Naive thymus-derived CD4-positive, alpha-beta T cell (primary cell): Measurements from ENCODE around the gene AATK. TPM values are rescaled to one million over a fixed set of nuclear protein-coding genes. Genes with fewer than 3 reads are reported as not detected.

Experiments used
- ATAC-seq: fragments of 150-1000 bp; cut with Tn5 transposase; 2 replicates; pipeline ENCODE4 v1.10.0; 2021; ENCODE audit warnings: mild to moderate bottlenecking, moderate library complexity
- CTCF ChIA-PET: fragments of 350-600 bp; sonication (Branson Sonifier 250); formaldehyde crosslinking; loops from one replicate; lab custom pipeline; 2021; ENCODE audit warnings: antibody characterized with exemption; lab: Charles Lee
- POLR2A ChIA-PET: fragments of 350-600 bp; sonication (Branson Sonifier 250); formaldehyde crosslinking; loops from one replicate; lab custom pipeline; 2021; ENCODE audit warnings: antibody characterized with exemption, inconsistent platforms; lab: Charles Lee
- DNase-seq, 9 donors: peaks; one replicate each; pipeline versions ENCODE4 v3.0.0 to v3.0.0-alpha.2; 2020 to 2022; ENCODE audit warnings: mixed read lengths in 1 of 9
- H3K27ac ChIP-seq: one replicate; pipeline ENCODE4 v1.7.0; 2013; ENCODE audit warnings: mild to moderate bottlenecking, low read depth, low read length, moderate library complexity
- H3K27me3 ChIP-seq, 2 donors: one replicate each; pipeline ENCODE4 v1.7.0; 2013; ENCODE audit warnings: low read length in 2 of 2, mild to moderate bottlenecking in 2 of 2, moderate library complexity in 2 of 2; ENCODE audit not compliant: control insufficient read depth in 2 of 2, insufficient read depth in 2 of 2
- H3K36me3 ChIP-seq, 3 experiments: 1 replicate in 2 of 3; 2 replicates in 1 of 3; pipeline ENCODE4 v1.7.0; 2013; ENCODE audit warnings: low read length in 3 of 3, mild to moderate bottlenecking in 3 of 3, moderate library complexity in 1 of 3; ENCODE audit not compliant: insufficient read depth in 3 of 3, control insufficient read depth in 2 of 3
- H3K4me1 ChIP-seq, 2 donors: one replicate each; pipeline ENCODE4 v1.7.0; 2013; ENCODE audit warnings: low read length in 2 of 2, mild to moderate bottlenecking in 2 of 2, moderate library complexity in 1 of 2; ENCODE audit not compliant: control insufficient read depth in 2 of 2, insufficient read depth in 2 of 2
- H3K4me3 ChIP-seq: 2 replicates; pipeline ENCODE4 v1.7.0; 2013; ENCODE audit warnings: mild to moderate bottlenecking, low read length
- H3K9me3 ChIP-seq, 3 experiments: 1 replicate in 2 of 3; 2 replicates in 1 of 3; pipeline ENCODE4 v1.7.0; 2013; ENCODE audit warnings: low read length in 3 of 3; ENCODE audit not compliant: control insufficient read depth in 2 of 3
- H3K27ac Mint-ChIP-seq, 9 donors: one replicate each; pipeline ENCODE4 v1.8.0; 2020 to 2022; ENCODE audit warnings: mixed read lengths in 9 of 9, mild to moderate bottlenecking in 8 of 9, moderate library complexity in 5 of 9, inconsistent platforms in 2 of 9
- H3K27me3 Mint-ChIP-seq, 5 donors: one replicate each; pipeline ENCODE4 v1.8.0; 2021 to 2022; ENCODE audit warnings: mixed read lengths in 5 of 5, mild to moderate bottlenecking in 1 of 5
- H3K36me3 Mint-ChIP-seq, 5 donors: one replicate each; pipeline ENCODE4 v1.8.0; 2020 to 2022; ENCODE audit warnings: mixed read lengths in 5 of 5, mild to moderate bottlenecking in 3 of 5, inconsistent platforms in 1 of 5
- H3K4me1 Mint-ChIP-seq, 7 donors: one replicate each; pipeline ENCODE4 v1.8.0; 2020 to 2022; ENCODE audit warnings: mixed read lengths in 7 of 7, mild to moderate bottlenecking in 3 of 7, inconsistent platforms in 1 of 7
- H3K4me3 Mint-ChIP-seq, 10 donors: one replicate each; pipeline ENCODE4 v1.8.0; 2020 to 2022; ENCODE audit warnings: mild to moderate bottlenecking in 10 of 10, mixed read lengths in 10 of 10, moderate library complexity in 6 of 10, inconsistent platforms in 2 of 10
- H3K9me3 Mint-ChIP-seq, 11 donors: one replicate each; pipeline ENCODE4 v1.8.0; 2020 to 2022; ENCODE audit warnings: mixed read lengths in 11 of 11, mild to moderate bottlenecking in 4 of 11, inconsistent platforms in 1 of 11, moderate library complexity in 1 of 11
- intact Hi-C, 2 donors: fragments of 100-400 bp; cut with micrococcal nuclease; formaldehyde crosslinking; loops; one replicate each; pipeline ENCODE4 v1.15.1; 2023
- polyA plus RNA-seq, 2 donors: library from polyadenylated mRNA; unstranded; fragments of 300-500 nt; fragmentation: Illumina TruSeq; gene quantifications; one replicate each; pipeline ENCODE4 v1.2.3, GENCODE V29; 2021
- total RNA-seq, 6 experiments: library from RNA in 5 of 6; stranded (reverse) in 5 of 6; gene quantifications; 1 replicate in 5 of 6; 2 replicates in 1 of 6; pipeline ENCODE4 v1.2.3 and lab custom pipeline; 2021 to 2026

AATK gene
- total and polyA plus RNA-seq, 7 experiments from 2014 or later: 0.46 to 10.4 (median 1.4) TPM; not detected in 2

DNA sequence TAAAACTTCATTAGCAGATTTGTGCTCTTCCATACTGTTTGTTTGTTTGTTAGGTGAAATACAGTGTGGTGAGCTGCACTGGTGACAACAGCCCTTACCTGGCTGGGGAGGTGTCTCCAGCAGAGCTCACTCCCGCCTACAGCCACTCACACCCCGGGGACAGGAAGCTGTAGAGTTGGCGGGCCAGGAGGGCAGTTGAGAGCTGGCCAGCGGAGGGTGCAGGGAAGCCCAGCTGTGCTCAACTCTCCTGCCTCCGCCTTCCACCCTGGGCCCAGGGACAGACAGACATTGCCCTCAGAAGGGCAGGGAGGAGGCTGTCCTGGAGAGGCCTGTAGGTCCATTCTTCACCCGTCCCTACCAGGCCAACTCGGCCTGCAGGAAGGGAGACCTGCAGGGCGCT lies 49.3 kb downstream of the AATK start:
- Mint-ChIP-seq H3K27me3 (no peaks in the 10 kb centered on the region), H3K27ac (no peak overlapping the region), H3K9me3 (no peaks in the 10 kb centered on the region), H3K36me3 (no peaks in the 10 kb centered on the region), H3K4me3 (no peak overlapping the region), H3K4me1 (peaks cover 0 to 4% (median 0%) of the 10 kb centered on the region in 7 donors)
- no peak for DNase-seq
- Histone ChIP-seq H3K36me3 (no peaks in the 10 kb centered on the region), H3K4me3 (no peak overlapping the region), H3K27me3 (no peaks in the 10 kb centered on the region), H3K9me3 (no peaks in the 10 kb centered on the region), H3K27ac (no peak overlapping the region), H3K4me1 (no peaks in the 10 kb centered on the region)
- CTCF ChIA-PET: interaction anchor here (1.1 kb wide), 1 partner anchor 15 kb away, joined by 3 read pairs; no protein-coding TSS in a partner anchor
- intact Hi-C loops: no loop called here
- POLR2A ChIA-PET: no interaction called here
- no peak for ATAC-seq

DNA sequence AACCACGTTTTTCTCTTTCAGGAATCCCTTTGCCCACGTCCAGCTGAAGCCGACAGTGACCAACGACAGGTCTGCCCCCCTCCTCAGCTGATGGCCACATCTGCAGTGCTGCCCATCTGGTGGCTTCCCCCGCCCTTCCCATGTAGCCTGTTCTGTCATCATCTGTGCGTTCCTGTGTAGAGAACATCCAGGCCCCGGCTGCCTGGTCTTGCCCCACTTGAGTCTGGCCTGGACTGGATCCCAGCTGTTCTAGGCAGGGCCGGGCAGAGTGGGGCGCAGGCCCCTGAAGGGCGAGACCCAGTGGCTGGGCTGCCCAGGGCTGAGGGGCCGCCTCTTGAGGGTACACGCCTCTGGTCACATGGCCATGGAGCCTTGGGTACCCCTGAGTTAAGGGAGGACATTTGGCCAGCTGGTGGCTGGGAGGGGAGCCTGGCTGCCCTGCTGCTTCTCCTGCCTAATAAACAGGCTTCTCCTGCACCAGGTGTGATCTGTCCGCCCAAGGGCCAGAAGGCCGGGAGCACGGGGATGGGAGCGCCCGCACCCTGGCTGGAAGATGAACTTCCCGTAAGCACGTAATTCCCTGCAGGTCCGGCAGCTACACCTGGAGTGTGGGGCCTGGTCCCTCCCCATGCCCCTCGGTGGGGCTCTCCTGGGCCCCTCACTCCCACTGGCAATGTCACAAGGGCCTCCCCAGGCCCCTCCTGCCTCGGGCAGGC lies 50.1 kb downstream of the AATK start:
- Mint-ChIP-seq H3K27me3 (no peaks in the 10 kb centered on the region), H3K4me1 (peaks cover 0 to 4% (median 0%) of the 10 kb centered on the region in 7 donors), H3K27ac (no peak overlapping the region), H3K36me3 (no peaks in the 10 kb centered on the region), H3K9me3 (no peaks in the 10 kb centered on the region), H3K4me3 (no peak overlapping the region)
- ChIA-PET POLR2A (no interaction called here), CTCF (no interaction called here)
- intact Hi-C loops: no loop called here
- Histone ChIP-seq H3K4me1 (no peaks in the 10 kb centered on the region), H3K36me3 (no peaks in the 10 kb centered on the region), H3K27ac (no peak overlapping the region), H3K4me3 (no peak overlapping the region), H3K9me3 (no peaks in the 10 kb centered on the region), H3K27me3 (no peaks in the 10 kb centered on the region)
- no peak for ATAC-seq
- DNase-seq: no peak

DNA sequence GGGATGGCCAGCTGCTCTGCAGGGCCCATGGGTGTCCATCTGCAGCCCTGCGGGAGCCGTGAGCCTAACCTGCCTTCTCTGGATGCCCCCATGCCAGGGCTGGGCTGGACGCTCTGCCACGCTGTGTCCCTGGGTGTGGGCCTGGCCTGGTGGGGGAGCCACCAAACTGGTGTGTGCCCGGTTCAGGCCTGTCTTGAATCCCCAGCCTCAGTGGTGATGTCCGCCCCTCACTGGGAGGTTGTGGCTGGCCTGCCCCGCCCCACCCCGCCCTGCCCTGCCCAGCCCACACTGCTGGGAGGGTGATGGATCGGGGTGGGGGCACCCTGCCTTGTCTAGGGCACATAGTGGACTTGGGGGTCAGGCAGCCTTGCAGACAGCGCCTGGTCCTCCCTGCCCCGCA lies 50.8 kb downstream of the AATK start:
- Mint-ChIP-seq H3K27me3 (no peaks in the 10 kb centered on the region), H3K27ac (no peak overlapping the region), H3K9me3 (no peaks in the 10 kb centered on the region), H3K36me3 (no peaks in the 10 kb centered on the region), H3K4me3 (no peak overlapping the region), H3K4me1 (peaks cover 0 to 4% (median 0%) of the 10 kb centered on the region in 7 donors)
- ATAC-seq (no peak), DNase-seq (no peak)
- ChIA-PET POLR2A (no interaction called here), CTCF (no interaction called here)
- Histone ChIP-seq H3K27me3 (no peaks in the 10 kb centered on the region), H3K27ac (no peak overlapping the region), H3K9me3 (no peaks in the 10 kb centered on the region), H3K4me3 (no peak overlapping the region), H3K36me3 (no peaks in the 10 kb centered on the region), H3K4me1 (no peaks in the 10 kb centered on the region)
- intact Hi-C loops: no loop called here

DNA sequence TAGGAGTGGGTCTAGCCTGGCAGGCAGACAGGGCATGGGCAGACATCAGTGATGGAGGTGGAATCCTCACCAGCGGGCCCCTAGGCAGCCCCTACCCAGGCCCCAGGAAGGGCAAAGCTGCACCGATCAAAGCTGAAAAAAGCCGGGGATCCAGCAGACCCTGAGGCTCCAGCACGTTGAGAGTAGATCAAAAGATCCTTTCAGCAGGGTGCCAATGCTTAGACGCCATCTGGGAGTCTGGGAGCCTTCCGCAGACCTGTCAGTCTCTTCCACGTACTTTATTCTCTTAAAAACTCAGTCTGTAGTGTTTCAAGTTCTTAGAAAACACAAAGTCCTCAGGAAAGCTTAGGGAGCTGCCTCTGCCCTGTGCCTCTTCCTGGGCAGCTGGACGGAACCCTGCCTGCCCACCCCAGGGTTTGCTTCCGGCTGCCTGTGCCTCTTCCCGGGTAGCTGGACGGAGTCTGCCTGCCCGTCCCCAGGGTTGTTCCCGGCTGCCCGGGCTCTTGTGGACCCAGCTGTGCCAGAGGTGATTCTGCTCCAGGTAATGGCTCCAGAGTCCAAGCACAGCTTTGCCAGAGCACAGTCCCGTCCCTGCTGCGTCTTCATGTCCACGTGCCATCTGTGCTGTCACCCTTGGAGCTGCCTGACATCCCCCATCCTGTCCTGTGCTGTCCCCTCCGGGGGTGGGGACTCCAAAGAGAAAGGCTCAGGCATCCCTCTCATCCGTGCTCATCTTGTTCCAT lies 51.5 kb downstream of the AATK start:
- no peaks in the 10 kb centered on the region for H3K36me3 Mint-ChIP-seq
- Histone ChIP-seq H3K4me3 (no peak overlapping the region), H3K4me1 (no peaks in the 10 kb centered on the region), H3K27ac (no peak overlapping the region), H3K27me3 (no peaks in the 10 kb centered on the region), H3K9me3 (no peaks in the 10 kb centered on the region), H3K36me3 (no peaks in the 10 kb centered on the region)
- no peak for ATAC-seq
- H3K27me3 Mint-ChIP-seq: no peaks in the 10 kb centered on the region
- intact Hi-C loops: no loop called here
- peaks cover 0 to 4% (median 0%) of the 10 kb centered on the region in 7 donors for H3K4me1 Mint-ChIP-seq
- ChIA-PET CTCF (interaction anchor here (0.7 kb wide), 1 partner anchor 11 kb away, joined by 4 read pairs; no protein-coding TSS in a partner anchor), POLR2A (no interaction called here)
- no peak overlapping the region for H3K27ac Mint-ChIP-seq
- no peaks in the 10 kb centered on the region for H3K9me3 Mint-ChIP-seq
- no peak overlapping the region for H3K4me3 Mint-ChIP-seq
- no peak for DNase-seq

DNA sequence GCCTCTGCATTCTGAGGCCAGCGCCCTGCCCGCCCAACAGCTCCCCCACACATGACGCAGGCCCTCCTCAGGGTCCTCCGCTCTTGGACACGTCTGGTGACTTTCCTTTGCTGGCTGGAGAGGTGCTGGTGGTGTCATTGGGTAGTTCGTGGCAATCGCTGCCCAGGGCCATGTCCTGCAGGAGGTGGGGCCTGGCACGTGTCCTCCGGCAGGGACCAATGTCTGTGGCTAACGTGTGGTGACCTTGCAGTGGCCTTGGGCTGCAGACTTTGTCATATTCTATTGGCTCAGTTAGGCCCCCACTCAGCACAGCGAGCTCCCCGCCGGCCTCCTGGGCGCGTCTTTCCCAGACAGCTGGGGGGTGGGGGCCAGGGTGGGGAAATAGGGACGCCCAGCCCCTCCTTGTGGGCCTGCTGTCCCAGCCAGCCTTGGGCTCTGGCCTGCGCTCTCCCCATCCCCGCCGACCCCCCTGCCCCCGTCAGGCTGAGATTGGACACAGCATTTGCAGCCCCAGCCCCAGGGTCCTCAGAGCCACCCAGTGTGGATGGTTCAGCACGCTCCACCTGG lies 52.8 kb downstream of the AATK start:
- H3K9me3 Mint-ChIP-seq: no peaks in the 10 kb centered on the region
- ATAC-seq (no peak), DNase-seq (no peak)
- no peaks in the 10 kb centered on the region for H3K27me3 ChIP-seq
- H3K27me3 Mint-ChIP-seq: no peaks in the 10 kb centered on the region
- no peaks in the 10 kb centered on the region for H3K36me3 Mint-ChIP-seq
- H3K4me3 Mint-ChIP-seq: no peak overlapping the region
- H3K4me1 Mint-ChIP-seq: peaks cover 0 to 4% (median 0%) of the 10 kb centered on the region in 7 donors
- no peak overlapping the region for H3K27ac Mint-ChIP-seq
- H3K4me3 ChIP-seq: no peak overlapping the region
- H3K9me3 ChIP-seq: no peaks in the 10 kb centered on the region
- intact Hi-C loops: no loop called here
- ChIA-PET POLR2A (interaction anchor here (0.6 kb wide), 1 partner anchor 567 kb away, joined by 3 read pairs; no protein-coding TSS in a partner anchor), CTCF (interaction anchor here (0.7 kb wide), 1 partner anchor 10 kb away, joined by 4 read pairs; no protein-coding TSS in a partner anchor)
- no peaks in the 10 kb centered on the region for H3K4me1 ChIP-seq
- H3K27ac ChIP-seq: no peak overlapping the region
- H3K36me3 ChIP-seq: no peaks in the 10 kb centered on the region

DNA sequence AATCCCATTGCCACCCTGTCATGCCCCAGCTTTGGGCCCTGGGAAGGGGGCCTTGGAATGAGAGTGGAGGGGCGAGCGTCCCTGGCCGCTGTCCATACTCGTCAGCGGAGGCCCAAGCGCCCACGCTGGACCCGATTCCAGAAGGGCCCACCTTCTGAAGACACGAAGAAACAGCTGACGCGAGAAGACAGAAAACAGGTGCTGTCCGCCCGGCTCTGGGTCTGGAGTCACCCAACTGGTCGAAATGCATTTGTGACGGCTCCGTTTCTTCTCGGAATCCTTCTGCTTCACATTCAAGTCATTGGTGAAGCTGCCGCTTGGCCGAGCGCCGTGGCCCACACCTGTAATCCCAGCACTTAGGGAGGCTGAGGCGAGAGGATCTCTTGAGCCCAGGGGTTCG lies 53.6 kb downstream of the AATK start:
- H3K27me3 Mint-ChIP-seq: no peaks in the 10 kb centered on the region
- intact Hi-C loops: no loop called here
- H3K9me3 Mint-ChIP-seq: no peaks in the 10 kb centered on the region
- H3K4me3 Mint-ChIP-seq: no peak overlapping the region
- no peak overlapping the region for H3K27ac Mint-ChIP-seq
- DNase-seq (no peak), ATAC-seq (no peak)
- Histone ChIP-seq H3K9me3 (no peaks in the 10 kb centered on the region), H3K27ac (no peak overlapping the region), H3K27me3 (no peaks in the 10 kb centered on the region), H3K36me3 (no peaks in the 10 kb centered on the region), H3K4me3 (no peak overlapping the region), H3K4me1 (no peaks in the 10 kb centered on the region)
- H3K4me1 Mint-ChIP-seq: peaks cover 0 to 4% (median 0%) of the 10 kb centered on the region in 7 donors
- no peaks in the 10 kb centered on the region for H3K36me3 Mint-ChIP-seq
- ChIA-PET POLR2A (no interaction called here), CTCF (no interaction called here)
